PC-9 (cell line): ENCODE results near the gene TAS2R20. TPM values are rescaled to one million over a fixed set of nuclear protein-coding genes. Genes with fewer than 3 reads are reported as not detected.
"Not testable (repeated sequence)": the region's sequence is repeated elsewhere in the genome, so short reads cannot be mapped to it uniquely, and the experiment has no call there.

ENCODE experiments used
- BruUV-seq: library from RNA; stranded (reverse); fragments of 400-500 nt; replicated peaks from 2 replicates; lab custom pipeline; 2021; lab: Mats Ljungman, UMichigan
- CTCF ChIA-PET: fragments of 300-600 bp; sonication (Branson Sonifier 250); formaldehyde crosslinking; loops from one replicate; lab custom pipeline; 2022; ENCODE audit warnings: antibody characterized with exemption; lab: Charles Lee
- POLR2A ChIA-PET: fragments of 300-600 bp; sonication (Branson Sonifier 250); formaldehyde crosslinking; loops from one replicate; lab custom pipeline; 2022; ENCODE audit warnings: antibody characterized with exemption; ENCODE audit not compliant: unreplicated experiment; lab: Charles Lee
- DNase-seq, 2 experiments: peaks; one replicate each; pipeline versions ENCODE4 v3.0.0 to v3.0.0-alpha.2; 2015 to 2022; ENCODE audit warnings: mixed read lengths in 1 of 2
- H2AFZ ChIP-seq: fragments of 200-600 bp; sonication (generic); 2 replicates; pipeline ENCODE4 v1.8.1; 2017; ENCODE audit warnings: antibody characterized with exemption
- H3F3A ChIP-seq: fragments of 200-600 bp; sonication (generic); 2 replicates; pipeline ENCODE4 v1.8.1; 2017; ENCODE audit warnings: antibody characterized with exemption, mild to moderate bottlenecking, low read depth; ENCODE audit not compliant: insufficient read depth
- H3K27ac ChIP-seq: fragments of 200-600 bp; sonication (generic); 2 replicates; pipeline ENCODE4 v1.6.1; 2016; ENCODE audit warnings: mixed run types
- H3K27me3 ChIP-seq: fragments of 200-600 bp; sonication (generic); 2 replicates; pipeline ENCODE4 v1.6.1; 2016; ENCODE audit warnings: low read depth, mixed run types; ENCODE audit not compliant: insufficient read depth
- H3K36me3 ChIP-seq: fragments of 200-600 bp; sonication (generic); 2 replicates; pipeline ENCODE4 v1.6.1; 2016; ENCODE audit warnings: low read depth, mixed run types
- H3K4me1 ChIP-seq: fragments of 200-600 bp; sonication (generic); replicated peaks from 2 replicates; pipeline ENCODE4 v1.6.1; 2016; ENCODE audit warnings: mixed run types; ENCODE audit not compliant: insufficient read depth
- H3K4me2 ChIP-seq: fragments of 200-600 bp; sonication (generic); 2 replicates; pipeline ENCODE4 v1.6.1; 2017; ENCODE audit warnings: mixed run types
- H3K4me3 ChIP-seq: fragments of 200-600 bp; sonication (generic); 2 replicates; pipeline ENCODE4 v1.6.1; 2016; ENCODE audit warnings: mixed run types
- H3K79me2 ChIP-seq: fragments of 200-600 bp; sonication (generic); 2 replicates; pipeline ENCODE4 v1.6.1; 2017; ENCODE audit warnings: low read depth, mixed run types
- H3K9me2 ChIP-seq: fragments of 200-600 bp; sonication (generic); 2 replicates; pipeline ENCODE4 v1.8.1; 2017; ENCODE audit warnings: mild to moderate bottlenecking; ENCODE audit not compliant: insufficient read depth
- H3K9me3 ChIP-seq: fragments of 200-600 bp; sonication (generic); 2 replicates; pipeline ENCODE4 v1.8.1; 2016; ENCODE audit warnings: low read depth; ENCODE audit not compliant: insufficient read depth
- H4K20me1 ChIP-seq: fragments of 200-600 bp; sonication (generic); 2 replicates; pipeline ENCODE4 v1.8.1; 2017; ENCODE audit not compliant: insufficient read depth
- EZH2 ChIP-seq: fragments of 200-600 bp; sonication (generic); IDR thresholded peaks from 2 replicates; pipeline ENCODE4 v1.8.0; 2017; ENCODE audit warnings: antibody characterized with exemption, low read depth
- intact Hi-C: fragments of 100-400 bp; cut with micrococcal nuclease; formaldehyde crosslinking; loops from one replicate; pipeline ENCODE4 v1.10.0; 2022; ENCODE audit not compliant: unreplicated experiment
- total RNA-seq: library from RNA; stranded (reverse); gene quantifications from 2 replicates; pipeline ENCODE4 v1.2.3, GENCODE V29; 2021
- TF ChIP-seq, protein P1 (sequence below): fragments of 200-600 bp; sonication (generic); conservative IDR thresholded peaks from 2 replicates; pipeline ENCODE4 v1.6.1; 2017; ENCODE audit warnings: mixed run types, antibody characterized with exemption, mild to moderate bottlenecking, moderate library complexity

The TAS2R20 gene
- total RNA-seq, 1 experiment from 2014 or later: 2.6 TPM

- intact Hi-C loops: loop anchor here (1.0 kb wide), 1 partner anchor 26 kb away; no protein-coding TSS in a partner anchor
Observed at GRCh38 chr12:11039171-11039570, 41.1 kb upstream of the TAS2R20 start.

DNA sequence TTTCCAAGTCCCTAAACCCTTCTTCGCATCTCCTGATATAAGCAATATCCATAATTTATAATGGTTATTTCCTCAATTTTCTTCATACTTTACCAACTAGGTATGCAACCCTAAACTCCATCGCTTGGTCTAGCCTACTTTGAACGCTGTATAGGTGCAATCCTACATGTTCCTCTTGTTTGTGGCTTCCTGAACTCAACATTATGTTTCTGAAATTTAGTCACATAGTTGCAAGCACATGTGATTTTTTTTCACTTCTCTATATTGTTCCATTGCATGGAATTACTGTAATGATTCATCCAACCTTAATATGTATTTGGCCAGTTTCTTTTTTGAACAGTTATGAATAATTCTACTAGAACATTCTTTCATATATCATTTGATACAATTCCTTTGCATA, 35.9 kb upstream of the TAS2R20 start:
- intact Hi-C loops, BruUV-seq, H3K79me2 ChIP-seq, H3K27ac ChIP-seq, H3K4me1 ChIP-seq, H3K27me3 ChIP-seq, H3F3A ChIP-seq, H3K36me3 ChIP-seq, CTCF ChIA-PET, H3K9me3 ChIP-seq, DNase-seq, H3K9me2 ChIP-seq, POLR2A ChIA-PET, H3K4me2 ChIP-seq, H3K4me3 ChIP-seq, H4K20me1 ChIP-seq, H2AFZ ChIP-seq: not testable (repeated sequence)

More at GRCh38 chr12:11039171-11039570, 41.1 kb upstream of the TAS2R20 start:
- 0 out of 2 replicates have a peak, but pooled peaks cover 6% of the 10 kb centered on the region for H3K36me3 ChIP-seq
- ChIA-PET CTCF (no interaction called here), POLR2A (no interaction called here)
- H3K27me3 ChIP-seq: no peaks in the 10 kb centered on the region
- no peaks in the 10 kb centered on the region for H3K4me1 ChIP-seq
- H4K20me1 ChIP-seq: no peaks in the 10 kb centered on the region
- no TSS peak for BruUV-seq
- no peaks in the 10 kb centered on the region for H3K9me3 ChIP-seq
- no peak for DNase-seq
- no peak overlapping the region for H2AFZ ChIP-seq
- H3K79me2 ChIP-seq: no peaks in the 10 kb centered on the region
- H3F3A ChIP-seq: no peaks in the 10 kb centered on the region
- no peak for TF ChIP-seq EZH2
- TF ChIP-seq, protein P1, sequence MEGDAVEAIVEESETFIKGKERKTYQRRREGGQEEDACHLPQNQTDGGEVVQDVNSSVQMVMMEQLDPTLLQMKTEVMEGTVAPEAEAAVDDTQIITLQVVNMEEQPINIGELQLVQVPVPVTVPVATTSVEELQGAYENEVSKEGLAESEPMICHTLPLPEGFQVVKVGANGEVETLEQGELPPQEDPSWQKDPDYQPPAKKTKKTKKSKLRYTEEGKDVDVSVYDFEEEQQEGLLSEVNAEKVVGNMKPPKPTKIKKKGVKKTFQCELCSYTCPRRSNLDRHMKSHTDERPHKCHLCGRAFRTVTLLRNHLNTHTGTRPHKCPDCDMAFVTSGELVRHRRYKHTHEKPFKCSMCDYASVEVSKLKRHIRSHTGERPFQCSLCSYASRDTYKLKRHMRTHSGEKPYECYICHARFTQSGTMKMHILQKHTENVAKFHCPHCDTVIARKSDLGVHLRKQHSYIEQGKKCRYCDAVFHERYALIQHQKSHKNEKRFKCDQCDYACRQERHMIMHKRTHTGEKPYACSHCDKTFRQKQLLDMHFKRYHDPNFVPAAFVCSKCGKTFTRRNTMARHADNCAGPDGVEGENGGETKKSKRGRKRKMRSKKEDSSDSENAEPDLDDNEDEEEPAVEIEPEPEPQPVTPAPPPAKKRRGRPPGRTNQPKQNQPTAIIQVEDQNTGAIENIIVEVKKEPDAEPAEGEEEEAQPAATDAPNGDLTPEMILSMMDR: no peak
- no peaks in the 10 kb centered on the region for H3K9me2 ChIP-seq
- no peak overlapping the region for H3K4me2 ChIP-seq
- no peak overlapping the region for H3K4me3 ChIP-seq
- H3K27ac ChIP-seq: no peak overlapping the region

DNA sequence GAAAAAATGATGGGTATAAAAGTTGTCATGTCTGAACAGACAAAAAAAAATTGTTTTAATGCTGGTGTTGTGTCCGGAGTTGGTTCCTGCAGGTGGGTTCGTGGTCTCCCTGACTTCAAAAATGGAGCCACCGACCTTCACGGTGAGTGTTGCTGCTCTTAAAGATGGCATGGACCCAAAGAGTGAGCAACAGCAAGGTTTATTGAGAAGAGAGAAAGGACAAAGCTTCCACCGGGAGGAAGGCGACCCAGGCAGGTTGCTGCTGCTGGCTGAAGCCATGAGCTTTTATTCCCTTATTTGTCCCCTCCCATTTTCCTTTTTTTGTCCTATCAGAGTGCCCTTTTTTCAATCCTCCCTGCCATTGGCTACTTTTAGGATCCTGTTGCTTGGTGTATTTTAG, 33.2 kb upstream of the TAS2R20 start, which contains the start of gene TAS2R31:
TAS2R31 (minus strand) TSS at position 101 of the 400 bp plus-strand sequence; CDS start at position 29, 72 bp downstream.
- H3K36me3 ChIP-seq: no peaks in the 10 kb centered on the region
- ChIA-PET CTCF (no interaction called here), POLR2A (no interaction called here)
- TF ChIP-seq EZH2: no peak
- TF ChIP-seq, protein P1: no peak
- H3K27me3 ChIP-seq: no peaks in the 10 kb centered on the region
- H3K9me2 ChIP-seq: no peaks in the 10 kb centered on the region
- no peaks in the 10 kb centered on the region for H3K4me1 ChIP-seq
- no peaks in the 10 kb centered on the region for H3K9me3 ChIP-seq
- no TSS peak for BruUV-seq
- intact Hi-C loops: no loop called here
- no peaks in the 10 kb centered on the region for H3F3A ChIP-seq
- H3K79me2 ChIP-seq: no peaks in the 10 kb centered on the region
- H2AFZ ChIP-seq: no peak within 1 kb of the TSS
- DNase-seq: no peak
- H4K20me1 ChIP-seq: no peaks in the 10 kb centered on the region
- H3K4me3 ChIP-seq: no peak within 1 kb of the TSS
- no peak within 1 kb of the TSS for H3K4me2 ChIP-seq
- no peak within 1 kb of the TSS for H3K27ac ChIP-seq

DNA sequence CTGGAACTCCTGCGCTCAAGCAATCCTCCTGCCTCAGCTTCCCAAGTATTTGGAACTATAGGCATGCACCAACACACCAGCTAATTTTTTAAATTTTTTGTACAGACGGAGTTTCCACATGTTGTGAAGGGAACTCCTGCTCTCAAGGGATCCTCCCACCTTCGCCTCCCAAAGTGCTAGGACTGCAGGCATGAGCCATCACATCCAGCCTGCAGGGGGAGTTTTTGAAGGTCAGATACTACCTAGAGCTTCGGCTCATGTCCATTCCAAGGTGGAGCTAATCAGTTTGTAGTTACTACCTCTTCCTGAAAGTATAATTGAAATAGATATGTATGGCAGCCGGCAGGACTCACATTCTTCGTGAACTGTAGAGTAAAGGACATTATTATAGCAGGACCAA, 28.0 kb upstream of the TAS2R20 start:
- Histone ChIP-seq H3K27me3 (no peaks in the 10 kb centered on the region), H3K4me3 (no peak overlapping the region), H3K9me2 (no peaks in the 10 kb centered on the region), H3K36me3 (no peaks in the 10 kb centered on the region), H3K4me1 (no peaks in the 10 kb centered on the region), H3K27ac (no peak overlapping the region), H3F3A (no peaks in the 10 kb centered on the region), H2AFZ (no peak overlapping the region), H3K4me2 (no peak overlapping the region), H3K79me2 (no peaks in the 10 kb centered on the region), H4K20me1 (no peaks in the 10 kb centered on the region), H3K9me3 (no peaks in the 10 kb centered on the region)
- POLR2A ChIA-PET: no interaction called here
- no TSS peak for BruUV-seq
- intact Hi-C loops: no loop called here
- TF ChIP-seq EZH2: no peak
- TF ChIP-seq, protein P1: no peak; the same call in 1 of the 2 replicates
- DNase-seq: no peak
- CTCF ChIA-PET: no interaction called here
